Measurements from ENCODE around the gene EXOC3L2.

DNA sequence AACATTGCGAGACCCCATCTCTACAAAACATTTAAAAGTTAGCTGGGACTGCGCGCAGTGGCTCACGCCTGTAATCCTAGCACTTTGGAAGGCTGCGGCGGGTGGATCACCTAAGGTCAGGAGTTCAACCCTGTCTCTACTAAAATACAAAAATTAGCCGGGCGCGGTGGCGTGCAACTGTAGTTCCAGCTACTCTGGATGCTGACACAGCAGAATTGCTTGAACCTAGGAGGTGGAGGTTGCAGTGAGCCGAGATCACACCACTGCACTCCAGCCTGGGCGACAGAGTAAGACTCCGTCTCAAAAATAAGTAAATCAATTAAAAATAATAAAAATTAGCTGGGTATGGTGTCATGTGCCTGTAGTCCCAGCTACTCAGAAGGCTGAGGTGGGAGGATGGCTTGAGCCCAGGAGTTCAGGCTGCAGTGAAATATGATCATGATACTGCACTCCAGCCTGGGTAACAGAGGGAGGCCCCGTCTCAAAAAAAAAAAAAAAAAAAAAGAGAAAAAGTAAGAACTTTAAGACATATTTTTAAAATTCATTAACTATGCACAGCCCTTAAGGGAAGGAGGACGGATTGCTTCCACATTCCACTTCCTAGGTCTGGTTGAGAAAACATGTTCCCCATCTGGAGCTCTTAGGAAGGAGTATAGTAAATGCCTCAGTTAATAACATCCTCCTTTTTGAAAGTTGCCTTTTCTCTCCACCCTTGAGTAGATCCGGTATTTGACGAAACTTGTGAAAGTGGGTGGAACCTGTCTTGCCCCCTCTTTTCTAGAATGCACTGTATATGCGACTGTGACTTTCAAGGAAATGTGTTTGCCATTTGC, 26.1 kb downstream of the EXOC3L2 start:
- TF ChIP-seq, protein P1, sequence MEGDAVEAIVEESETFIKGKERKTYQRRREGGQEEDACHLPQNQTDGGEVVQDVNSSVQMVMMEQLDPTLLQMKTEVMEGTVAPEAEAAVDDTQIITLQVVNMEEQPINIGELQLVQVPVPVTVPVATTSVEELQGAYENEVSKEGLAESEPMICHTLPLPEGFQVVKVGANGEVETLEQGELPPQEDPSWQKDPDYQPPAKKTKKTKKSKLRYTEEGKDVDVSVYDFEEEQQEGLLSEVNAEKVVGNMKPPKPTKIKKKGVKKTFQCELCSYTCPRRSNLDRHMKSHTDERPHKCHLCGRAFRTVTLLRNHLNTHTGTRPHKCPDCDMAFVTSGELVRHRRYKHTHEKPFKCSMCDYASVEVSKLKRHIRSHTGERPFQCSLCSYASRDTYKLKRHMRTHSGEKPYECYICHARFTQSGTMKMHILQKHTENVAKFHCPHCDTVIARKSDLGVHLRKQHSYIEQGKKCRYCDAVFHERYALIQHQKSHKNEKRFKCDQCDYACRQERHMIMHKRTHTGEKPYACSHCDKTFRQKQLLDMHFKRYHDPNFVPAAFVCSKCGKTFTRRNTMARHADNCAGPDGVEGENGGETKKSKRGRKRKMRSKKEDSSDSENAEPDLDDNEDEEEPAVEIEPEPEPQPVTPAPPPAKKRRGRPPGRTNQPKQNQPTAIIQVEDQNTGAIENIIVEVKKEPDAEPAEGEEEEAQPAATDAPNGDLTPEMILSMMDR (conservative IDR thresholded peaks at IDR 0.05 in 1 of 2, IDR thresholded peaks at IDR 0.05 in 1 of 2; ENCODE audit: extremely low read depth in 1 of 2, insufficient read depth in 1 of 2, low read depth in 1 of 2, low read length in 2 of 2): no peak
- no peak for TF ChIP-seq EZH2 (IDR thresholded peaks at IDR 0.05; ENCODE audit: borderline replicate concordance, low read length)
